Left lung (tissue), 10 donors: ENCODE results near the gene ADAMTS4. TPM values are rescaled to one million over a fixed set of nuclear protein-coding genes. Genes with fewer than 3 reads are reported as not detected.

ENCODE experiments used
- ATAC-seq: fragments of 200-7000 bp; cut with Tn5 transposase; one replicate; pipeline ENCODE4 v1.9.1; 2020; ENCODE audit warnings: moderate library complexity
- DNase-seq, 4 donors: peaks; one replicate each; pipeline ENCODE4 v3.0.0-alpha.2; 2013 to 2020
- H3K27ac ChIP-seq, 2 donors: fragments of 200-600 bp; sonication (generic) in 1 of 2; one replicate each; pipeline versions ENCODE4 v1.5.0 to v1.8.0; 2020 to 2021
- H3K27me3 ChIP-seq, 2 donors: fragments of 200-600 bp; sonication (generic) in 1 of 2; one replicate each; pipeline versions ENCODE4 v1.5.0 to v1.8.0; 2020 to 2021
- H3K36me3 ChIP-seq, 2 donors: fragments of 200-600 bp; sonication (generic) in 1 of 2; one replicate each; pipeline versions ENCODE4 v1.5.0 to v1.8.0; 2020 to 2021
- H3K4me1 ChIP-seq, 2 donors: fragments of 200-600 bp; one replicate each; pipeline ENCODE4 v1.8.0; 2021
- H3K4me3 ChIP-seq, 2 donors: fragments of 200-600 bp; sonication (generic) in 1 of 2; one replicate each; pipeline versions ENCODE4 v1.5.0 to v1.8.0; 2020 to 2021; ENCODE audit warnings: mild to moderate bottlenecking in 1 of 2
- H3K9me3 ChIP-seq, 2 donors: fragments of 200-600 bp; sonication (generic) in 1 of 2; one replicate each; pipeline versions ENCODE4 v1.5.0 to v1.8.0; 2020 to 2021
- intact Hi-C, 2 donors: fragments of 100-400 bp; cut with DNase I; formaldehyde crosslinking; loops; one replicate each; pipeline versions ENCODE4 v1.11.2 to v1.14.2; 2022
- polyA plus RNA-seq, 6 donors: library from polyadenylated mRNA; unstranded; fragments of 120-200 nt; gene quantifications; one replicate each; pipeline ENCODE4 v1.2.1, GENCODE V29; 2013; ENCODE audit not compliant: insufficient read length in 6 of 6
- total RNA-seq, 2 donors: library from RNA; stranded (reverse); fragmentation: NEBNext Ultra II Directional; extraction: Animal tissue kit (Norgen Biotek cat#: 25700); gene quantifications; one replicate each; pipeline ENCODE4 v1.2.1, GENCODE V29; 2021
- TF ChIP-seq, protein P1 (sequence below), 2 donors: fragments of 200-600 bp; sonication (generic) in 1 of 2; IDR thresholded peaks; one replicate each; pipeline versions ENCODE4 v1.5.0 to v1.8.0; 2021; ENCODE audit warnings: antibody characterized with exemption in 2 of 2
- donor health status: DM: no; HTN: yes; CAD: no.
- donor health status: DM: no; HTN: no; CAD: no.

ADAMTS4 gene
- total and polyA plus RNA-seq, 8 donors, result 1.4 to 15.4 (median 3.1) TPM

DNA sequence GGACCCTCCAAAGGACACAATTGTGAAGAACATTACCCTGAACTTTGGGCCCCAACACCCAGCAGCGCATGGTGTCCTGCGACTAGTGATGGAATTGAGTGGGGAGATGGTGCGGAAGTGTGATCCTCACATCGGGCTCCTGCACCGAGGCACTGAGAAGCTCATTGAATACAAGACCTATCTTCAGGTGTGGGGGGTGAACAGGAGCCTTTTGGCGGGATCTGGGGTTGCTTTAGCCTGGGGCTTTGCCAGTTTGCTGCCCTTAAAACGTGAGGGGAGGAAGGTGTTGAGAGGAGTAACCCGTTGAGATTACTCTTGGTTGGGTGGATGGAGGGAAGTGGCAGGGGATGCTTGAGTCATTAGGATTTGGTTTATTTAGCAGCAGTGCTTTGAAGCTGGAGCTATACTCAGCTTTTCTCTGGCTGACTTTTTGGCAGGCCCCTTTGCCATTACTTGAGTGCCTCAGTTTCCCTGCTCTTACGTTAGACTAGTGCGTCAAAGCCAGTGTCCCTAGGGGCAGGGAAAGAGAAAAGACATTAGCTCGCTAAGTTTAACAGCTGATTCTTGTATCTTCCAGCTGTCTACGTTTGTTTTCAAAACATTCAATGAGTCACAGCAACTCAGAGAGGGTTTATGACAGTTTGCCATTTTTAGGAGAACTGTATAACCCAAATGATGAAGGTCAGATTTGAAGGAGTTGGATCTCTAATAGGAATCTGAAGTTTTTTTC is 7.7 kb upstream of the ADAMTS4 start:
- intact Hi-C loops, result no loop called here
- peak overlapping the region; percentile 15 to 44 for H3K27ac ChIP-seq
- no peak for ATAC-seq
- no peak for DNase-seq
- H3K9me3 ChIP-seq, result no peaks in the 10 kb centered on the region
- no peaks in the 10 kb centered on the region for H3K27me3 ChIP-seq
- H3K4me3 ChIP-seq, result no peak overlapping the region
- peaks cover 15 to 85% of the 10 kb centered on the region in 2 donors for H3K4me1 ChIP-seq
- TF ChIP-seq, protein P1, sequence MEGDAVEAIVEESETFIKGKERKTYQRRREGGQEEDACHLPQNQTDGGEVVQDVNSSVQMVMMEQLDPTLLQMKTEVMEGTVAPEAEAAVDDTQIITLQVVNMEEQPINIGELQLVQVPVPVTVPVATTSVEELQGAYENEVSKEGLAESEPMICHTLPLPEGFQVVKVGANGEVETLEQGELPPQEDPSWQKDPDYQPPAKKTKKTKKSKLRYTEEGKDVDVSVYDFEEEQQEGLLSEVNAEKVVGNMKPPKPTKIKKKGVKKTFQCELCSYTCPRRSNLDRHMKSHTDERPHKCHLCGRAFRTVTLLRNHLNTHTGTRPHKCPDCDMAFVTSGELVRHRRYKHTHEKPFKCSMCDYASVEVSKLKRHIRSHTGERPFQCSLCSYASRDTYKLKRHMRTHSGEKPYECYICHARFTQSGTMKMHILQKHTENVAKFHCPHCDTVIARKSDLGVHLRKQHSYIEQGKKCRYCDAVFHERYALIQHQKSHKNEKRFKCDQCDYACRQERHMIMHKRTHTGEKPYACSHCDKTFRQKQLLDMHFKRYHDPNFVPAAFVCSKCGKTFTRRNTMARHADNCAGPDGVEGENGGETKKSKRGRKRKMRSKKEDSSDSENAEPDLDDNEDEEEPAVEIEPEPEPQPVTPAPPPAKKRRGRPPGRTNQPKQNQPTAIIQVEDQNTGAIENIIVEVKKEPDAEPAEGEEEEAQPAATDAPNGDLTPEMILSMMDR (IDR thresholded peaks at IDR 0.05), result no peak
- peaks cover 4 to 69% of the 10 kb centered on the region in 2 donors for H3K36me3 ChIP-seq

DNA sequence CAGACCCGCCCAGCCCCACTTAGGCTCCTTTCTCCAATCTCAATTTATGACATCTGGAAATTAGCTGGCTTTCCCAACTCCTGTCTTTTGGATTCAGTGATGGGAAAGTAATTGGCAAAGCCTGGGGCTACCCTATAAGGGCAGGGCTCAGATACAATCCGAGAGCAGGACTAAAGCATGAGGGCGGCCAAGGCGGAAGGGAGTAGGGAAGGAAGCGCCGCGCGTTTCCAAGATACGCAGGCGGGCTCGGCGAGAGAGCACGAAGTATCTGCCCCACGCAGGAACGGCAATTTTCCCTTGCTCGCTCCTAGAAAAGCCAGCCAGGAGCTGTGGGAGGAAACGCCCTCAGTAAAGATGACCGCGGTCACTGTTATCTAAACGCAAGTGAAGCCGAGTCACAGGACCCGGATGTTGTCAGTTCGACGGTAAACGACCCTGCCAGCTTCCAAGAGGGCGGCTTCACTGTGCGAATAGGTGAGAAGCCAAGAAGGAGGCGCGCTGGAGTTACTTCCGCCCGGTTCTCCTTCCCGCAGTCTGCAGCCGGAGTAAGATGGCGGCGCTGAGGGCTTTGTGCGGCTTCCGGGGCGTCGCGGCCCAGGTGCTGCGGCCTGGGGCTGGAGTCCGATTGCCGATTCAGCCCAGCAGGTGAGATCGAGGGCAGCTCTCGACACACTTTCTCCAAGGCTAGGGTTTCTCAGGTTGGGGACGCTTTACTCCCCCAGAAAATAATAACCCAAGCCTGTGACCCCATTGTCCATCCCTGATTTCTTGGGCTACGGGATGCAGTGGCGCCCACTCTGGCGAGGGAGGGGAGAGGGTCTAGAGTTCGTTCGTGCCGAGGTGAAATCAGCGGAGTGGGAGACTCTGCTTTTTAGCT is 3.2 kb upstream of the ADAMTS4 start, which contains the start of gene NDUFS2:
NDUFS2 (plus strand) TSS at position 532 of the 877 bp plus-strand sequence; CDS start at position 551, 19 bp downstream.
- TF ChIP-seq, protein P1 (IDR thresholded peaks at IDR 0.05), result no peak
- no peaks in the 10 kb centered on the region for H3K27me3 ChIP-seq
- peaks cover 29 to 79% of the 10 kb centered on the region in 2 donors for H3K4me1 ChIP-seq
- peak; percentile 93 for ATAC-seq
- peak within 1 kb of the TSS; percentile 71 to 76 for H3K4me3 ChIP-seq
- intact Hi-C loops, result no loop called here
- H3K27ac ChIP-seq, result peak within 1 kb of the TSS; percentile 89 to 98
- no peaks in the 10 kb centered on the region for H3K9me3 ChIP-seq
- DNase-seq, result peak; percentile 96 to 99 (median 98)
- H3K36me3 ChIP-seq, result peaks cover 0 to 24% of the 10 kb centered on the region in 2 donors

- intact Hi-C loops, result no loop called here
- Histone ChIP-seq H3K4me1 (peaks cover 29 to 71% of the 10 kb centered on the region in 2 donors), H3K36me3 (peaks cover 0 to 15% of the 10 kb centered on the region in 2 donors), H3K4me3 (peak overlapping the region; percentile 71 to 76), H3K27ac (peak overlapping the region; percentile 89 to 98), H3K27me3 (no peaks in the 10 kb centered on the region), H3K9me3 (no peaks in the 10 kb centered on the region)
- TF ChIP-seq, protein P1 (IDR thresholded peaks at IDR 0.05), result no peak
- peak; percentile 12 for ATAC-seq
- DNase-seq, result peak in 2 of 4 donors; percentile 53 to 71
These were observed 2.4 kb upstream of the ADAMTS4 start for GRCh38 chr1:161200992-161201835.

DNA sequence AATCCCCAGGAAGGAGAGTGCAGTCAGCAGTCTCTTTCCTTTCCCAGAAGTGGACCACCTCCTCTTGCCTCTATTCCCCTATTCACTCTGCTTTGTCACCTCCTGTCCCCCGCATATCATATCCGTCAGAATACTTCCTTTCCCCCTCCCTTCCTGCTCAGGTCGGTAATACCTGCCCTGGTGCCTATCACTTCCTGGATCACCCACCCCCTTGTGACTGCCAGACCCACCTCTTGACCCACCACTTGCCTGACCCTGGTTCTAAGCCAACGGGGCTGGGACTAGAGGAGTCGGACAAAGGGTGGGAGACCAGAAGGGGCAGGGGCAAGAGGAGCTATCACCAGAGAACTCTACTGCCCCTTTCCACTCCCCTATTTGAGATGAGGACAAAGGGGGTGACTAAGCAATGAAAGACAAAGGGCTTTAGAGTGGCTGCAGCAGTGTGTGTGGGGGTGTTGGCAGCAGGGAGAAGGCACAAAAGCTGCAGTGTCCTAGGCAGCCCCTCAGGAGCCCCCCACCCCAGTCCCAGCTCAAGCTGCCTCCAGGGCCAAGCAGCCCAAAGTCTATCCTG is 1.7 kb upstream of the ADAMTS4 start:
- no peak for ATAC-seq
- no peak for DNase-seq
- Histone ChIP-seq H3K27ac (peak overlapping the region; percentile 89 to 98), H3K4me1 (peaks cover 29 to 65% of the 10 kb centered on the region in 2 donors), H3K27me3 (no peaks in the 10 kb centered on the region), H3K4me3 (no peak overlapping the region), H3K9me3 (no peaks in the 10 kb centered on the region), H3K36me3 (peaks cover 0 to 8% of the 10 kb centered on the region in 2 donors)
- TF ChIP-seq, protein P1 (IDR thresholded peaks at IDR 0.05), result no peak
- intact Hi-C loops, result no loop called here
